Measurements from ENCODE around the gene DIS3L2.
A peak's percentile ranks its signal among the peaks of the same experiment; 100 is the strongest.
"Not testable (repeated sequence)": the region's sequence is repeated elsewhere in the genome, so short reads cannot be mapped to it uniquely, and the experiment has no call there.

Gene DIS3L2

DNA sequence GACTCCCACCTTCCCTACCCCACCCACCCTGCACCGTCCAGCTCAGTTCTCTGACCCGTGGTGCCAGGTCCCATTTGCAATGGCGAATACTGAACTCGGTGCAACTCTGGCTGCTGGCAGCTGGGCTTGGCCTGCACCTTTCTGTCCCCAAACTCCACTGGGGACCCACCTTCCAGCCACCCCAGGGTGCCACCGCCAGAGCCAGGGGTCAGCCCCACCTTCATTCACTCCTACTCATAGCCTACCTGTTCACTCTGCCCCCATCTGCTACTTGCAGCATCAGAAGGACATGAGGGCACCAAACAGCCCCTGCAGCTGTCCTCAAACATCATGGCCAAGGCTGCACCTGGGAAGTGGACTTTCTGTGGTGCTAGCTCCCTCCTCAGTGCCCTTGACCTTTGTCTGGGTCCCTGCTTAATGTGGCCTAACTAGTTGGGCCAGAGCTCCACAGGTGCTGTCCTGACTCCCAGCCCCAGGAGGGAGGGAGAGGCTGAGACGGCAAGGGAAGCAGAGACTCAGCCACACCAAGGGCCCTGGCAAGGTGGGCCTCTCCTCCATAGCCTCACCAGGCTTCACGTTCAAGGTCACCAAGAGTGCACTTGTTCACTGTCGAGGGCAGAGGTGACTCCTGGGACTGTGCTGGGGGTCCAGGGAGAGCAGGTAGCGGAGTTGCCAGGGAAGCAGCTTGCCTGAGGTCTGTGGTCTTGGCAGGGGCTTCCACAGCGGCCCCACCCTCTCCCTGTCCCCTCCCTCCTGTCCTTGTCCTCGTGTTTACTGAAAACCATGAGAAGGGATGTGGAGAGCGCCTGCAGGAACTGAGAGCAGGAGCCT, 365.0 kb downstream of the DIS3L2 start:
- not testable (repeated sequence) for DNase-seq

GRCh38 chr2:232327105-232328031, 365.9 kb downstream of the DIS3L2 start:
- peak; percentile 74 for DNase-seq

GRCh38 chr2:232328032-232328422, 366.5 kb downstream of the DIS3L2 start:
- DNase-seq, result no peak

GRCh38 chr2:232328516-232329460, 367.3 kb downstream of the DIS3L2 start:
- no peak for DNase-seq

DNA sequence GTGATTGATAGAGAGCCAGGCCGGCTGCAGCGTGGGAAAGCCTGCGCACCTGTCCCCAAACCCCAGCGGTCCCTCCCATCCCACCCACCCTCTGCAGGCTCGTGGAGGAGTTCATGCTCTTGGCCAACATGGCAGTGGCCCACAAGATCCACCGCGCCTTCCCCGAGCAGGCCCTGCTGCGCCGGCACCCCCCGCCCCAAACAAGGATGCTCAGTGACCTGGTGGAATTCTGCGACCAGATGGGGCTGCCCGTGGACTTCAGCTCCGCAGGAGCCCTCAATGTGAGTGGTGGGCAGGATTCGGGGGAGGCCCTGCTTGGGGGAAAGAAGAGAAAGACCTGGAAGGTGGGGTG, 368.2 kb downstream of the DIS3L2 start:
- DNase-seq, result no peak

DNA sequence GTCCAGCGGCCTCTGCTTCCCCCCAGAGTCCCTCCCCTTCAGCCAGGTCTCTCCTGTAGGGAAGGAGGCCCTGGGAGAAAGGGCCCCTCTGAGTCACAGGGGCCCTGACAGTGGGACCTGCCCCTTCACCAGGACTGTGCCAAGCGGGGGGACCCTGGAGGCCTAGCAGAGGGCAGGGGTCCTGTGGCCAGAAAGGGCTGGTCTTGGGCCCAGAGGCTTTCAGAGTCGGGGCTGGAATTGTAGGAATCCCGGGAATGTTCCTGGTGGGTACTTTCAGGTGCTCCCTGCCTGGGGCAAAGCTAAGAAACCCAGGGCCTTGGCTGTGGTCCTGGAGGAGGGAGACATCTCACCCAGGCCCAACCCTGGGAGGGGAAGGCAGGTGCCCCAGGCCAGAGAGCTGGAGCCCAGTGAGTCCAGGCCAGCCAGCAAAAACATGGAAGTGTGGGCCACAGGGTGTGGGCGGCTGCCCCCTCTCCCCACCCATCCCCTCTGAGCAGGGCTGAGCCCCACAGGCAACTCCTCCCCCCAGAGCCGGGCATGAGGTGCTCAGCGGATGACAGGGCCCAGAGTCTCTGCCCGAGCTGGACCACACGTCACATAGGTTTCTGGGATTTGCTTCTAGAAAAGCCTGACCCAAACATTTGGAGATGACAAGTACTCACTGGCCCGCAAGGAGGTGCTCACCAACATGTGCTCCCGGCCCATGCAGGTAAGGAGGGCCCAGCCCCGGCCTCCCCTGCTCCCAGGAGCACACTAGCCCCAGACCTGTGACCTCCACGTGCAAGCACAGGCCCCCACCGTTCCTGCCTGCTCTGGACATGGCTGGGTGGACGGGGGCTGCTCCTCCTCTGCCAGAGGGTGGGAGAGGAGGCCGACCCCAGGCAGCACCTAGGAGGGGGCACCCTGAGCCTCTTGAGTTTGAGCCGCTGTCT, 368.8 kb downstream of the DIS3L2 start:
- no peak for DNase-seq

DNA sequence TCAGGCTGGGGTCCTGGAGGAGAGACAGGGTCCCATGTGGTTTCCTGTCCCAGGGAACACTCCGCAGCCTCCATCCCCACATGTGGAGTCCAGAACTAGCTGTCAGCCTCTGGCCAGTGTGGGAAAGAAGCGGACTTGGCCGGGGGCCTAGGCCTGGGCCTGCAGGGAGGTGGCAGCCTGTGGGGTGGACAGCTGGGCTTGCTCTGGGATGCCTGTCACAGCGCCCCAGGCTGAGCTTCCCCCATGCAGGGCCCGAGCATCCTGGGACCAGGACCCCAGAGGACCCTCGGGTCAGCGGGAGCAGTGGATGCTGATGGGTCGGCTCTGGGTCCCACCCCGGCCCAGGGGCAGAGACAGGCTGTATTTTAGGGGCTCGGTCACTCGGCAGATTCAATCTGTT, 369.5 kb downstream of the DIS3L2 start:
- DNase-seq, result not testable (repeated sequence)

GRCh38 chr2:232331641-232332040, 370.1 kb downstream of the DIS3L2 start:
- DNase-seq, result not testable (repeated sequence)

- DNase-seq, result not testable (repeated sequence)
These were observed 370.9 kb downstream of the DIS3L2 start for GRCh38 chr2:232332244-232332939.

- DNase-seq, result no peak
These were observed 371.4 kb downstream of the DIS3L2 start for GRCh38 chr2:232332940-232333259.

- no peak for DNase-seq
These were observed 372.0 kb downstream of the DIS3L2 start for GRCh38 chr2:232333361-232334135.

DNA sequence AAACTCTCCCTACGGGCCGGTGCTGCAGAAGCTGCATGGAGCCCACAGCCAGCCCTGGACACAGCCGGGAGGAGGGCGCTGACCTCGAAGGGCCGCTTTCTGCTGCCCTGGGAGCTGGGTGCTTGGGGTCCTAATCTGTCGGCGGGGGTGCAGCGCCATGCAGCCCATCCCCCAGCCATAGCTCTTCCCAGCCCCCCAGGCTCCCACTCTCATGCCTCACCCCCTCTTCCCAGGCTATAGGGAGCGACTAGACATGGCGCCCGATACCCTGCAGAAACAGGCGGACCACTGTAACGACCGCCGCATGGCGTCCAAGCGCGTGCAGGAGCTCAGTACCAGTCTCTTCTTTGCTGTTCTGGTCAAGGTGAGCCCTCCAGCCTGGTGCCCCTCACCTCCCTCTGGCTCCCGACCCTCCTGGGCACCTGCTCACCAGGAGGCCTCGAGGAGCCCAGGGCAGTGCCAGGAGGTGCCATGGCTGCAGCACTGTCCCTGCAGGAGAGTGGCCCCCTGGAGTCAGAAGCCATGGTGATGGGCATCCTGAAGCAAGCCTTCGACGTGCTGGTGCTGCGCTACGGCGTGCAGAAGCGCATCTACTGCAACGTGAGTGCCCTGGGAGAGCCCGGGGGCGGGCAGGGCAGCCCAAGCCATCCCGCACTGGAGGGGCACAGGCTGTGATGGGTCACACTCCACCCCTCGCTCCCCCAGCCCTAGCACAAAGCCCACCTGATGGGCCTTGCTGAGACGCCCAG, 372.8 kb downstream of the DIS3L2 start:
- DNase-seq, result not testable (repeated sequence)

GRCh38 chr2:232334885-232335205, 373.3 kb downstream of the DIS3L2 start:
- DNase-seq, result not testable (repeated sequence)

DNA sequence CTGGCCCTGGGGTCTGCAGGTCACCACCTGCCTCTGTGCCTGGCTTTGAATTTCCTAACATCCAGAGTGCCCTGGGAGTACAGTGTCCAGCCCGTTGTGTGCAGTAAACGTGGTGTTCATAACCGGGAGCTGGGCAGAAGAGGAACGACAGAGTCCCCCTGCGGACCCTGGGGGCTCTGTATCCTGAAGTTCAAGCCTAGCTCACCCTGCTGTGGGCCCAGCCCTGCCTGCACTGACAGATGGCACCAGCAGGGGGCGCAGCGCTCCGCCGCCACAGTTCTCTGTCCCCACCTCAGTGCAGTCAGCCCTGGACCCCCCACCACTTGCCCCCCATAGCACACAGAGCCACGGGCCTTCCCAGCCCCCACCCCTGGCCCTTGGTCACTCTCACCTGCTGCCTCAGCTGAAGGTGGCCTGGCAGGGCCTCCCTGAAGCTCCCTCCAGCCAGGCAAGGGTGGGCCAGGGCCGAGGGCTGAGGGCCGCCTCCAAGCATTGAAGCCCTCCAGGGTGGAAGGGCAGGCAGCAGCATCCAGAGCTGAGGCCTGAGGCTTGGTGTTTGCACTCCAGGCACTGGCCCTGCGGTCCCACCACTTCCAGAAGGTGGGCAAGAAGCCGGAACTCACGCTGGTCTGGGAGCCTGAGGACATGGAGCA, 373.8 kb downstream of the DIS3L2 start:
- DNase-seq, result not testable (repeated sequence)

DNA sequence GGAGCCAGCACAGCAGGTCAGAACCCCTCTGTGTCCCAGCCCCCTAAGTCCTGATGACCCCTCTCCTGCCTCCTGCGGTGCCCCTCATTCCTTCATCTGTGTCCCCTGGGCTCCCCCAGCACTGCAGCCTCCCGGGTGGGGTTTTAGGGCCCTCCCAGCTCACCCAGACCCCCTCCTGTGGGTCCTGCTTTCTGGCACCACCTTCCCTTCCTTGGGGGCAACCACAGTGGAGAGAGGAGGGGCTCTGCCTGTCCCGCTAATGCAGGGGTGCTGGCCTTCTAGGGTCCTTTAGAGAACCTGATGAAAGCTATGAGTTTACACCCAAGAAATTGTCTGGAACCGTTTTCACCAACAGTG, 374.3 kb downstream of the DIS3L2 start:
- no peak for DNase-seq

DNA sequence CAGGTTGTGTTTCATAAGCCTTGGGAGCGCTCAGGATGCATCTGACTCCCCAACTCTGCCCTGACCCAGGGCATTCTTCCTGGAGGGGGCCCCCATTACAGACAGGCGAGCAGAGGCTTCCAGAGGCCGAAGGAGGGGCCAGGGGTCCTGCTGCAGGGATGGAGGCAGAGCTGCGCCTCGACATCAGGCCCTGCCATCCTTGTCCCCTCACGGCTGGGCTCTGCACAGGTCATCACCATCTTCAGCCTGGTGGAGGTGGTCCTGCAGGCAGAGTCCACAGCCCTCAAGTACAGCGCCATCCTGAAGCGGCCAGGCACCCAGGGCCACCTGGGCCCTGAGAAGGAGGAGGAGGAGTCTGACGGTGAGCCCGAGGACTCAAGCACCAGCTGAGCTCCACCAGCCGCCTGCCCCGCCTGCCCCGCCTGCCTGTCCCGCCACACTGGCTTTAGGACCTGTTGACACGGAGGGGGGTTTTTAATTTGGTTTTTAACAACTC, 374.8 kb downstream of the DIS3L2 start:
- no peak for DNase-seq

- no peak for DNase-seq
These were observed 375.6 kb downstream of the DIS3L2 start for GRCh38 chr2:232336981-232337720.
